Mesenchymal stem cell (in vitro differentiated cells and primary cell): ENCODE results near the gene CLCN6.

Experiments used
- DNase-seq: peaks from one replicate; pipeline ENCODE4 v3.0.0-alpha.2; 2013
- H2AFZ ChIP-seq: one replicate; pipeline ENCODE4 v1.6.1; 2013; ENCODE audit warnings: low read depth, mild to moderate bottlenecking, control low read depth, inconsistent platforms, low read length, moderate library complexity
- H2AK5ac ChIP-seq: 2 replicates; pipeline ENCODE4 v1.6.1; 2013; ENCODE audit warnings: low read length, moderate library complexity, mild to moderate bottlenecking, inconsistent platforms; ENCODE audit not compliant: severe bottlenecking
- H2BK120ac ChIP-seq: one replicate; pipeline ENCODE4 v1.6.1; 2013; ENCODE audit warnings: low read depth, mild to moderate bottlenecking, inconsistent platforms, low read length, moderate library complexity
- H2BK12ac ChIP-seq, 2 experiments: one replicate each; pipeline ENCODE4 v1.6.1; 2013; ENCODE audit warnings: inconsistent platforms in 2 of 2, low read length in 2 of 2, mild to moderate bottlenecking in 2 of 2, moderate library complexity in 2 of 2, control low read depth in 1 of 2
- H2BK15ac ChIP-seq: one replicate; pipeline ENCODE4 v1.6.1; 2013; ENCODE audit warnings: mild to moderate bottlenecking, low read depth, inconsistent platforms; ENCODE audit not compliant: poor library complexity, severe bottlenecking
- H2BK5ac ChIP-seq: 2 replicates; pipeline ENCODE4 v1.6.1; 2013; ENCODE audit warnings: low read depth, mild to moderate bottlenecking, low read length, control low read depth, inconsistent platforms; ENCODE audit not compliant: poor library complexity, severe bottlenecking
- H3K14ac ChIP-seq, 2 experiments: one replicate each; pipeline ENCODE4 v1.6.1; 2013; ENCODE audit warnings: inconsistent platforms in 2 of 2, low read length in 2 of 2, control low read depth in 1 of 2, mild to moderate bottlenecking in 1 of 2, moderate library complexity in 1 of 2
- H3K18ac ChIP-seq, 2 experiments: one replicate each; pipeline ENCODE4 v1.6.1; 2013; ENCODE audit warnings: inconsistent platforms in 2 of 2, low read length in 2 of 2, control low read depth in 1 of 2, low read depth in 1 of 2, mild to moderate bottlenecking in 1 of 2
- H3K23ac ChIP-seq, 2 experiments: one replicate each; pipeline ENCODE4 v1.6.1; 2013; ENCODE audit warnings: inconsistent platforms in 2 of 2, low read length in 2 of 2, mild to moderate bottlenecking in 2 of 2, moderate library complexity in 2 of 2, control low read depth in 1 of 2
- H3K27ac ChIP-seq: 2 replicates; pipeline ENCODE4 v1.5.1; 2013; ENCODE audit warnings: mild to moderate bottlenecking, moderate library complexity, low read length, control low read depth, inconsistent platforms; ENCODE audit not compliant: poor library complexity, severe bottlenecking
- H3K27me3 ChIP-seq, 2 experiments: 2 replicates each; pipeline versions ENCODE4 v1.6.1 to v1.7.0; 2013; ENCODE audit warnings: low read length in 2 of 2, mild to moderate bottlenecking in 2 of 2, moderate library complexity in 2 of 2, control low read depth in 1 of 2, inconsistent platforms in 1 of 2; ENCODE audit not compliant: control insufficient read depth in 1 of 2, insufficient read depth in 1 of 2
- H3K36me3 ChIP-seq, 2 experiments: 2 replicates each; pipeline versions ENCODE4 v1.6.1 to v1.7.0; 2013; ENCODE audit warnings: low read length in 2 of 2, control low read depth in 1 of 2, inconsistent platforms in 1 of 2, low read depth in 1 of 2, mild to moderate bottlenecking in 1 of 2; ENCODE audit not compliant: insufficient read depth in 2 of 2, control insufficient read depth in 1 of 2
- H3K4ac ChIP-seq, 2 experiments: one replicate each; pipeline ENCODE4 v1.6.1; 2013; ENCODE audit warnings: inconsistent platforms in 2 of 2, low read length in 2 of 2, mild to moderate bottlenecking in 2 of 2, moderate library complexity in 2 of 2, control low read depth in 1 of 2, low read depth in 1 of 2
- H3K4me1 ChIP-seq: 2 replicates; pipeline ENCODE4 v1.6.1; 2013; ENCODE audit warnings: low read depth, low read length, control low read depth; ENCODE audit not compliant: control insufficient read depth, insufficient read depth
- H3K4me2 ChIP-seq: 2 replicates; pipeline ENCODE4 v1.6.1; 2013; ENCODE audit warnings: low read length, mild to moderate bottlenecking, inconsistent platforms; ENCODE audit not compliant: poor library complexity, severe bottlenecking
- H3K4me3 ChIP-seq, 2 experiments: 2 replicates each; pipeline versions ENCODE4 v1.5.1 to v1.7.0; 2013; ENCODE audit warnings: low read length in 2 of 2, mild to moderate bottlenecking in 2 of 2, control low read depth in 1 of 2, low read depth in 1 of 2; ENCODE audit not compliant: insufficient read depth in 1 of 2
- H3K79me1 ChIP-seq: replicated peaks from 2 replicates; pipeline ENCODE4 v1.6.1; 2013; ENCODE audit warnings: mild to moderate bottlenecking, control low read depth, low read length, inconsistent platforms; ENCODE audit not compliant: poor library complexity, severe bottlenecking
- H3K9ac ChIP-seq: 2 replicates; pipeline ENCODE4 v1.7.0; 2013; ENCODE audit warnings: mild to moderate bottlenecking, low read length, moderate library complexity
- H3K9me3 ChIP-seq: 2 replicates; pipeline ENCODE4 v1.7.0; 2013; ENCODE audit warnings: mild to moderate bottlenecking, low read length; ENCODE audit not compliant: control insufficient read depth
- H4K8ac ChIP-seq: one replicate; pipeline ENCODE4 v1.6.1; 2013; ENCODE audit warnings: inconsistent platforms, mild to moderate bottlenecking, low read length, moderate library complexity
- H4K91ac ChIP-seq: one replicate; pipeline ENCODE4 v1.6.1; 2013; ENCODE audit warnings: mild to moderate bottlenecking, low read length, inconsistent platforms
- WGBS: methylation state at CpG from one replicate; pipeline ENCODE4 v1.1.7; 2013; ENCODE audit warnings: mixed read lengths; 5-methylcytosine and 5-hydroxymethylcytosine counted together

The CLCN6 gene

DNA sequence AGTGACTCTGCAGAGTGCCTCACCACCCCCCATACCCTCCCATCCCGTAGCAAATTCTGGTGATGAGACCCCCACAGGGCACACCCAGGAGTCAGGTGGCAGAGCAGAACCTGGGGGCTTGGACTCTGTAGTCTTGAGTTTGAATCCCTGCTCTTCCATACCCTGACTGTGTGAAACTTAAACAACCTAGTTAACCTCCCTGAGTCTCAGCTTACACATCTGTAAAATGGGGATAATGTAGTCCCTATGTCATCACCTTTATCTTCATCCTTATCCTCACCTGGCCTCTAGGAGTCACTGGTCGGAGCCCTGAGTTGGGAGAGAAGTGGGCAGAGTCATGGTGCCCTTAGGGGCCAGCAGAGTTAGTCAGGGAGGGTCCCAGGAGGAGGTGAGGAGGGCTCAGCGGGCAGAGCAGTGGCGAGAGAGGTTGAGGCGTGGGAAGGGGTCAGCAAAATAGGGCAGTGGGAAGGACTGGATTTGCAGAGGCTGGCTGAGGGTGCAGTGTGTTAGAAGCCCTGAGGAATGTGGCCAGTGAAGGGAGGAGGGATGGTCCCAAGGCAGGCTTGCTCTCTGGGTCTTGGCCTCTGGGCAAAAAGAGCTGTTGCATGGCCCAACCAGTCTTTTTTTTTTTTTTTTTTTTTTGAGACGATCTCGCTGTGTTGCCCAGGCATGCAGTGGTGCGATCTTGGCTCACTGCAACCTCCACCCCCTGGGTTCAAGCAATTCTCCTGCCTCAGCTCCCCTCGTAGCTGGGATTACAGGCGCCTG, 25.4 kb upstream of the CLCN6 start:
- Histone ChIP-seq H3K23ac (no peak overlapping the region), H3K36me3 (no peaks in the 10 kb centered on the region), H3K9me3 (no peaks in the 10 kb centered on the region), H3K4ac (no peak overlapping the region), H3K4me1 (peaks cover 16% of the 10 kb centered on the region), H2BK15ac (no peak overlapping the region), H3K4me2 (no peak overlapping the region), H2BK5ac (no peak overlapping the region), H3K79me1 (no peaks in the 10 kb centered on the region), H3K27ac (no peak overlapping the region), H3K27me3 (peaks cover 0 to 6% of the 10 kb centered on the region in 2 experiments), H3K9ac (no peak overlapping the region), H3K14ac (no peak overlapping the region), H2BK120ac (no peak overlapping the region), H2AFZ (no peak overlapping the region), H4K8ac (no peak overlapping the region), H3K4me3 (no peak overlapping the region), H2BK12ac (no peak overlapping the region), H2AK5ac (no peak overlapping the region), H3K18ac (no peak overlapping the region), H4K91ac (no peak overlapping the region)
- 83% methylated on average over 5 of the region's 10 CpGs for WGBS
- DNase-seq, result no peak

DNA sequence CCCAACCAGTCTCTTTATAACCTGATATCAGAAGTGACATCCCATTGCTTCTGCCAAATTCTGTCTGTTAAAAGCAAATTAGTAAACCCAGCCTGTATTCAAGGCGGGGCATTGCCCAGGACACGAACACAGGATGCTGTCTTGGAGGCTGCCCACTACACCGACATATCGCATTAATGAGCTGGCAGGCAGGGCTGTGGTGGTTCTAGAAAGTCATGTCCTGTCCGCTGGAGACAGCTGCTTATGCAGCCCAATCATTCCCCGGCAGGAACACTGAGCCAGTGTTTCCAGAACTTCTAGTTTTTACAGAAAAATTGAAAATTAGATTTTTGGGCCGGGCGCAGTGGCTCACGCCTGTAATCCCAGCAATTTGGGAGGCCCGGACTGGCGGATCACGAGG, 24.7 kb upstream of the CLCN6 start:
- H3K79me1 ChIP-seq, result no peaks in the 10 kb centered on the region
- H3K36me3 ChIP-seq, result no peaks in the 10 kb centered on the region
- H2BK12ac ChIP-seq, result no peak overlapping the region
- H2AFZ ChIP-seq, result no peak overlapping the region
- H3K9me3 ChIP-seq, result no peaks in the 10 kb centered on the region
- no peak for DNase-seq
- H2AK5ac ChIP-seq, result no peak overlapping the region
- H3K4me1 ChIP-seq, result peaks cover 16% of the 10 kb centered on the region
- H3K4me2 ChIP-seq, result no peak overlapping the region
- H3K4me3 ChIP-seq, result no peak overlapping the region
- H3K27ac ChIP-seq, result no peak overlapping the region
- no peak overlapping the region for H2BK15ac ChIP-seq
- H4K91ac ChIP-seq, result no peak overlapping the region
- H3K9ac ChIP-seq, result no peak overlapping the region
- H2BK5ac ChIP-seq, result no peak overlapping the region
- H2BK120ac ChIP-seq, result no peak overlapping the region
- no peak overlapping the region for H3K4ac ChIP-seq
- H3K23ac ChIP-seq, result no peak overlapping the region
- H3K14ac ChIP-seq, result no peak overlapping the region
- no peak overlapping the region for H3K18ac ChIP-seq
- H4K8ac ChIP-seq, result no peak overlapping the region
- peaks cover 0 to 6% of the 10 kb centered on the region in 2 experiments for H3K27me3 ChIP-seq
- WGBS, result 92% methylated on average over 11 of the region's 12 CpGs

DNA sequence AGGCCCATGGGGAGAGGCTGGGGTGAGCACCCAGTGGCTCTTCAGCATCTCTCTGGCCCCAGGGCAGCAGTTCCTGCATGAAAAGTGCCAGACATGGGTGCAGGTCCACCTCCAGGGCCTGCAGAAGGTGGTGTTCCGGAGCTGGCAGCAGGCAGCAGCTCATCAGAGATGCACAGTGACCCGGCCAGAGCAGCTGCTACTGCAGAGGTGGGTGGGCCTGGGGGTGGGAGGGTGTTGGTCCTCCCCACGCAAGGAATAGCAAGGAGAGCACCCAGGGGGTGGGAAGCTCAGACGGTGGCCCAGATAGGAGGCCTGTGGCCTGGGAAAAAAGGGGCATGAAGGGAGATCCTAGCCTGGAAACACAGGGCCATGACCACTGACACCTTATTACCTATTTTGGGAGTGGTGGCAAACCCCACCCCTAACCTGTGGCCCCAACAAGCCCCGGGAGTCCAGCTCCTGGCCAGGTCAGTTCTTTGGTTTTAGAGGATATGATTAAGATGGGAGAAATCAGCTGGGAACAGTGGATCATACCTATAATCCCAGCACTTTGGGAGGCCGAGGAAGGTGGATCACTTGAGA, 23.8 kb upstream of the CLCN6 start:
- WGBS, result 76% methylated on average over 4 of the region's 6 CpGs

DNA sequence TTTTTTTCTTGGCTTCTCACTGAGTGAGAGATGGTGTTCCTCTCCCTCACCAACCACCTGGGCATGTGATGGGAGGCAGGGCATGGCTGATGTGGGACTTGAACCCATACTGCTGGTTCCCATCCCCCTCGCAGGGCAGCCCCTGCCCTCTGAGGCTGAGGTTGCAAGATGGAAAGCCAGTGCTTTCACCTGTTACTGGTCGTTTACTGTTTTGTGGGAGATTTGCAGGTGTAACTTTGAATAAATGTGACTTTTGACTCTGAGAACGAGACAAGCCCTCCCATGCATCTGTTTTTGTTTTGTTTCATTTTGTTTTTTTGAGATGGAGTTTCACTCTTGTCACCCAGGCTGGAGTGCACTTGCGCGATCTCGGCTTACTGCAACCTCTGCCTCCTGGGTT, 22.4 kb upstream of the CLCN6 start:
- Histone ChIP-seq H3K36me3 (peaks cover 0 to 2% of the 10 kb centered on the region in 2 experiments), H3K9me3 (no peaks in the 10 kb centered on the region), H2BK120ac (no peak overlapping the region), H3K4ac (no peak overlapping the region), H3K79me1 (no peaks in the 10 kb centered on the region), H3K27ac (no peak overlapping the region), H3K27me3 (peaks cover 0 to 6% of the 10 kb centered on the region in 2 experiments), H3K9ac (no peak overlapping the region), H4K91ac (no peak overlapping the region), H2BK15ac (no peak overlapping the region), H2AK5ac (no peak overlapping the region), H3K23ac (no peak overlapping the region), H2AFZ (no peak overlapping the region), H2BK5ac (no peak overlapping the region), H3K14ac (no peak overlapping the region), H3K4me2 (no peak overlapping the region), H3K18ac (no peak overlapping the region), H3K4me1 (peaks cover 32% of the 10 kb centered on the region), H4K8ac (no peak overlapping the region), H3K4me3 (no peak overlapping the region), H2BK12ac (no peak overlapping the region)
- WGBS, result 87% methylated on average over 6 of the region's 6 CpGs
- no peak for DNase-seq

More for the DNA sequence above, 23.8 kb upstream of the CLCN6 start:
- no peak overlapping the region for H2AFZ ChIP-seq
- H2BK5ac ChIP-seq, result no peak overlapping the region
- DNase-seq, result no peak
- no peak overlapping the region for H3K18ac ChIP-seq
- no peak overlapping the region for H4K8ac ChIP-seq
- no peak overlapping the region for H2BK15ac ChIP-seq
- no peak overlapping the region for H2AK5ac ChIP-seq
- no peak overlapping the region for H3K4me2 ChIP-seq
- no peak overlapping the region for H3K14ac ChIP-seq
- H3K79me1 ChIP-seq, result no peaks in the 10 kb centered on the region
- H3K4ac ChIP-seq, result no peak overlapping the region
- no peak overlapping the region for H3K23ac ChIP-seq
- no peak overlapping the region for H2BK12ac ChIP-seq
- H3K9me3 ChIP-seq, result no peaks in the 10 kb centered on the region
- H3K36me3 ChIP-seq, result no peaks in the 10 kb centered on the region
- peaks cover 0 to 6% of the 10 kb centered on the region in 2 experiments for H3K27me3 ChIP-seq
- no peak overlapping the region for H3K4me3 ChIP-seq
- no peak overlapping the region for H2BK120ac ChIP-seq
- no peak overlapping the region for H3K27ac ChIP-seq
- H3K9ac ChIP-seq, result no peak overlapping the region
- H3K4me1 ChIP-seq, result peaks cover 20% of the 10 kb centered on the region
- H4K91ac ChIP-seq, result no peak overlapping the region
